Fibroblast of upper back skin (primary cell): Measurements from ENCODE around the gene IFITM2.
A peak's percentile ranks its signal among the peaks of the same experiment; 100 is the strongest.
"Not testable (repeated sequence)": the region's sequence is repeated elsewhere in the genome, so short reads cannot be mapped to it uniquely, and the experiment has no call there.

Experiments
- DNase-seq: peaks from one replicate; pipeline ENCODE4 v3.0.0-alpha.2; 2013

IFITM2 gene

GRCh38 chr11:327581-327923 lies 19.9 kb downstream of the IFITM2 start:
- no peak for DNase-seq

- no peak for DNase-seq
These were observed 20.4 kb downstream of the IFITM2 start for GRCh38 chr11:328012-328411.

GRCh38 chr11:328516-329100 lies 21.0 kb downstream of the IFITM2 start:
- DNase-seq = not testable (repeated sequence)

- DNase-seq = no peak
These were observed 22.3 kb downstream of the IFITM2 start for GRCh38 chr11:329886-330253.

GRCh38 chr11:330307-330693 lies 22.7 kb downstream of the IFITM2 start:
- DNase-seq = no peak

GRCh38 chr11:330694-331357 lies 23.2 kb downstream of the IFITM2 start:
- no peak for DNase-seq

GRCh38 chr11:331358-332060 lies 23.9 kb downstream of the IFITM2 start:
- no peak for DNase-seq

GRCh38 chr11:332651-333480 lies 25.2 kb downstream of the IFITM2 start:
- no peak for DNase-seq

- DNase-seq = not testable (repeated sequence)
These were observed 26.1 kb downstream of the IFITM2 start for GRCh38 chr11:333616-334263.

- peak; percentile 50 for DNase-seq
These were observed 26.8 kb downstream of the IFITM2 start for GRCh38 chr11:334264-334994.

- DNase-seq = peak; percentile 44
These were observed 28.4 kb downstream of the IFITM2 start for GRCh38 chr11:335779-336658.

- DNase-seq = no peak
These were observed 29.1 kb downstream of the IFITM2 start for GRCh38 chr11:336659-337198.

GRCh38 chr11:337711-338110 lies 30.1 kb downstream of the IFITM2 start:
- no peak for DNase-seq

GRCh38 chr11:339963-340362 lies 32.3 kb downstream of the IFITM2 start:
- no peak for DNase-seq

- no peak for DNase-seq
These were observed 33.2 kb downstream of the IFITM2 start for GRCh38 chr11:340539-341512.

- no peak for DNase-seq
These were observed 34.7 kb downstream of the IFITM2 start for GRCh38 chr11:342328-342727.

- no peak for DNase-seq
These were observed 37.4 kb downstream of the IFITM2 start for GRCh38 chr11:344836-345578.

GRCh38 chr11:346529-346928 lies 38.9 kb downstream of the IFITM2 start:
- no peak for DNase-seq
